ENCODE data around the gene CEPT1.

DNA sequence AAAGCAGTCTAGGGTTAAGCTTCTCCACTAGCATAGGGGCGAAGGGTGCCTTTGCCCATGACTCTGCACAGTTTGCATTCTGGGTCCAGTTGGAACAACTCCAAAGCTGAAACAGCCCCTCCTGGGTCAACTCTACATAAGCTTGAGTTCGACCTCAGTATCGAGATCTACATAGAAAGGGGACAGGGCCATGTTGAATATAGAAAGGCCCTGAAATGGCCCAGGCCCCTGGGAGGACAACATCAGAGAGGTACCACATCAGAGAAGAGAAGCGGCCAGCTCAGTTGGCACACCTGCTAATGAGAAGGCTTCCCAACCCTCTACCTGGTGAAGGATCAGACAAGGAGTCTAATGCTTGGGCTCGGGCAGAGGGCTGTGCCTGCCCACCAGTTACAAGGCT, 58.8 kb downstream of the CEPT1 start:
- TF ChIP-seq, protein P1, sequence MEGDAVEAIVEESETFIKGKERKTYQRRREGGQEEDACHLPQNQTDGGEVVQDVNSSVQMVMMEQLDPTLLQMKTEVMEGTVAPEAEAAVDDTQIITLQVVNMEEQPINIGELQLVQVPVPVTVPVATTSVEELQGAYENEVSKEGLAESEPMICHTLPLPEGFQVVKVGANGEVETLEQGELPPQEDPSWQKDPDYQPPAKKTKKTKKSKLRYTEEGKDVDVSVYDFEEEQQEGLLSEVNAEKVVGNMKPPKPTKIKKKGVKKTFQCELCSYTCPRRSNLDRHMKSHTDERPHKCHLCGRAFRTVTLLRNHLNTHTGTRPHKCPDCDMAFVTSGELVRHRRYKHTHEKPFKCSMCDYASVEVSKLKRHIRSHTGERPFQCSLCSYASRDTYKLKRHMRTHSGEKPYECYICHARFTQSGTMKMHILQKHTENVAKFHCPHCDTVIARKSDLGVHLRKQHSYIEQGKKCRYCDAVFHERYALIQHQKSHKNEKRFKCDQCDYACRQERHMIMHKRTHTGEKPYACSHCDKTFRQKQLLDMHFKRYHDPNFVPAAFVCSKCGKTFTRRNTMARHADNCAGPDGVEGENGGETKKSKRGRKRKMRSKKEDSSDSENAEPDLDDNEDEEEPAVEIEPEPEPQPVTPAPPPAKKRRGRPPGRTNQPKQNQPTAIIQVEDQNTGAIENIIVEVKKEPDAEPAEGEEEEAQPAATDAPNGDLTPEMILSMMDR (IDR thresholded peaks at IDR 0.05 in 8 of 11, conservative IDR thresholded peaks at IDR 0.05 in 3 of 11): no peak
- TF ChIP-seq POLR2A (IDR thresholded peaks at IDR 0.05): no peak
